Lung (tissue), 12 donors: ENCODE results near the gene RCOR2. TPM values are rescaled to one million over a fixed set of nuclear protein-coding genes. Genes with fewer than 3 reads are reported as not detected.
A peak's percentile ranks its signal among the peaks of the same experiment; 100 is the strongest.

Experiments
- ATAC-seq: fragments of 200-7000 bp; cut with Tn5 transposase; one replicate; pipeline ENCODE4 v1.9.1; 2020; ENCODE audit warnings: moderate number of reproducible peaks; ENCODE audit not compliant: insufficient read depth, low FRiP score
- DNase-seq, 3 donors: peaks; one replicate each; pipeline ENCODE4 v3.0.0-alpha.2; 2013 to 2017
- H3K27ac ChIP-seq, 2 donors: one replicate each; pipeline ENCODE4 v1.5.1; 2013; ENCODE audit warnings: mild to moderate bottlenecking in 2 of 2, moderate library complexity in 2 of 2, control low read depth in 1 of 2, inconsistent platforms in 1 of 2, low read depth in 1 of 2, low read length in 1 of 2
- H3K27me3 ChIP-seq, 3 donors: one replicate each; pipeline ENCODE4 v1.5.1; 2013; ENCODE audit warnings: low read length in 2 of 3; ENCODE audit not compliant: control insufficient read depth in 3 of 3, insufficient read depth in 3 of 3
- H3K36me3 ChIP-seq, 4 donors: one replicate each; pipeline ENCODE4 v1.5.1; 2013; ENCODE audit warnings: low read length in 4 of 4, mild to moderate bottlenecking in 1 of 4, moderate library complexity in 1 of 4; ENCODE audit not compliant: control insufficient read depth in 4 of 4, insufficient read depth in 4 of 4
- H3K4me1 ChIP-seq, 5 donors: one replicate each; pipeline ENCODE4 v1.5.1; 2013; ENCODE audit warnings: low read length in 5 of 5, mild to moderate bottlenecking in 2 of 5, moderate library complexity in 1 of 5; ENCODE audit not compliant: control insufficient read depth in 5 of 5, insufficient read depth in 5 of 5
- H3K4me3 ChIP-seq: one replicate; pipeline ENCODE4 v1.5.1; 2013; ENCODE audit warnings: mild to moderate bottlenecking, control low read depth, moderate library complexity
- H3K9ac ChIP-seq, 2 donors: one replicate each; pipeline ENCODE4 v1.5.1; 2013; ENCODE audit warnings: low read length in 2 of 2, control low read depth in 1 of 2; ENCODE audit not compliant: insufficient read depth in 1 of 2
- H3K9me3 ChIP-seq, 4 donors: one replicate each; pipeline ENCODE4 v1.5.1; 2013; ENCODE audit warnings: low read length in 3 of 4, mild to moderate bottlenecking in 1 of 4, moderate library complexity in 1 of 4; ENCODE audit not compliant: control insufficient read depth in 4 of 4, insufficient read depth in 3 of 4
- CTCF ChIP-seq: IDR thresholded peaks from 2 replicates; pipeline ENCODE4 v1.5.1; 2012; ENCODE audit warnings: mild to moderate bottlenecking; ENCODE audit errors: control extremely low read depth, extremely low read depth
- WGBS, 2 donors: extraction: QIAGEN DNeasy Blood & Tissue Kit; methylation state at CpG; one replicate each; pipeline ENCODE4 v1.1.7; 2013; 5-methylcytosine and 5-hydroxymethylcytosine counted together
- polyA plus RNA-seq, 2 donors: library from polyadenylated mRNA; stranded (reverse); fragments of 200-250 nt; gene quantifications; one replicate each; pipeline ENCODE4 v1.2.1, GENCODE V29; 2013
- total RNA-seq, 2 donors: library from RNA; depleted of rRNA in 1 of 2; stranded (reverse); fragments of >200 nt in 1 of 2; gene quantifications; one replicate each; pipeline ENCODE4 v1.2.1, GENCODE V29; 2014 to 2021
- donor health status: control.
- donor health status: control.
- donor health status: Bipolar disorder and iron deficiency.
- donor health status: healthy.
- donor health status: DM: yes; HTN: yes; CAD: no.

The RCOR2 gene
- total and polyA plus RNA-seq, 4 donors = 0.16 to 1.6 (median 0.87) TPM

- no peaks in the 10 kb centered on the region for H3K9me3 ChIP-seq
- no peak overlapping the region for H3K27ac ChIP-seq
- no peak overlapping the region for H3K4me3 ChIP-seq
- WGBS, 2 donors = 90 to 93% methylated on average over 7 of the region's 7 CpGs
- ATAC-seq = no peak
- H3K4me1 ChIP-seq = peaks cover 0 to 40% (median 16%) of the 10 kb centered on the region in 5 donors
- DNase-seq = no peak
- no peaks in the 10 kb centered on the region for H3K27me3 ChIP-seq
- TF ChIP-seq CTCF = no peak
- H3K9ac ChIP-seq = no peak overlapping the region
- peaks cover 0 to 30% (median 7%) of the 10 kb centered on the region in 4 donors for H3K36me3 ChIP-seq
These were observed 4.3 kb downstream of the RCOR2 start for GRCh38 chr11:63912678-63913077.

DNA sequence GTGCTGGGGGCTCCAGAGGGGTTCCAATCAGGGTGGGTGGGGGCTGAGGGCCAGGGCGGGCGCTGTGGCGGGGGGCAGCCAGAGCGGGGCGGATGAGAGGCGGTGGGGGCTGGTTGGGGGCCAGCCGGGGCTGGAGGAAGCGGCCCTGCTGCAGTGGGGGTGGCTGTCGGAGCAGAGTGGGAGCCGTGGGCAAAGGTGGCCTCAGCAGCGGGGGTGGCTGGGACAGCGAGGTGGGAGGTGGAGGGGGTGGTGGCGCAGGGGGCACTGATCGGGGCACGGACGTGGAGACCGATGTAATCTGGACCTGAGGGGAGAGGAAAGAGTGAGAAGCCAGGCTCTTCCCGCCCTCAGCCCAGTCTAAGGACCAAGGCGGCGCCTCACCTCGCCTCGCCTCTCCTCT lies 5.1 kb downstream of the RCOR2 start:
- TF ChIP-seq CTCF = no peak

DNA sequence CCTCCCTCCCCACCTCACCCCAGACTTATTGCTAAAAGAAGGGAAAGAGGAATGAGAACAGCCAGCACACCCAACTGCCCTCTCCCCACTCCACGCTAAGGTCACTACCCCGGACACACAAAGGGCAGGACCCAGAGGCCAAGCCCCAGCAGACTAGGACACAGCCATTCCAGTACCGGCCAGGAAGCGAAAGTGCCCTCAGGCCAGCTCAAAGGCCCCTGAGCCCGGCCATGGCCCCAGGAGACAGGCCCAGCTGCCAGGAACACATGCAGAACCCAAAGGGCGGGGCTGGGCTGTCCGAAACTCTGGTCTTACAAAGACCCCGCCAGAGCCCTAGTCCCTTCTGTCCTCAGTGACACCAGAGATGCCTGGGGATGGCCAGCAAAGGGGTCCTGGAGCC lies 5.5 kb downstream of the RCOR2 start:
- peaks cover 0 to 43% (median 11%) of the 10 kb centered on the region in 5 donors for H3K4me1 ChIP-seq
- WGBS, 2 donors = 87 to 92% methylated on average over 8 of the region's 8 CpGs
- TF ChIP-seq CTCF = no peak
- H3K9me3 ChIP-seq = no peaks in the 10 kb centered on the region
- no peak overlapping the region for H3K27ac ChIP-seq
- H3K36me3 ChIP-seq = peaks cover 0 to 39% (median 13%) of the 10 kb centered on the region in 4 donors
- DNase-seq (no peak), ATAC-seq (no peak)
- H3K9ac ChIP-seq = no peak overlapping the region
- no peak overlapping the region for H3K4me3 ChIP-seq
- H3K27me3 ChIP-seq = no peaks in the 10 kb centered on the region

More for the DNA sequence above, 5.1 kb downstream of the RCOR2 start:
- ATAC-seq (no peak), DNase-seq (no peak)
- no peaks in the 10 kb centered on the region for H3K27me3 ChIP-seq
- WGBS, 2 donors = 94 to 95% methylated on average over 19 to 22 of the region's 22 CpGs
- H3K4me1 ChIP-seq = peaks cover 0 to 41% (median 14%) of the 10 kb centered on the region in 5 donors
- no peak overlapping the region for H3K9ac ChIP-seq
- H3K36me3 ChIP-seq = peaks cover 0 to 38% (median 11%) of the 10 kb centered on the region in 4 donors
- no peak overlapping the region for H3K4me3 ChIP-seq
- H3K9me3 ChIP-seq = no peaks in the 10 kb centered on the region
- H3K27ac ChIP-seq = no peak overlapping the region

DNA sequence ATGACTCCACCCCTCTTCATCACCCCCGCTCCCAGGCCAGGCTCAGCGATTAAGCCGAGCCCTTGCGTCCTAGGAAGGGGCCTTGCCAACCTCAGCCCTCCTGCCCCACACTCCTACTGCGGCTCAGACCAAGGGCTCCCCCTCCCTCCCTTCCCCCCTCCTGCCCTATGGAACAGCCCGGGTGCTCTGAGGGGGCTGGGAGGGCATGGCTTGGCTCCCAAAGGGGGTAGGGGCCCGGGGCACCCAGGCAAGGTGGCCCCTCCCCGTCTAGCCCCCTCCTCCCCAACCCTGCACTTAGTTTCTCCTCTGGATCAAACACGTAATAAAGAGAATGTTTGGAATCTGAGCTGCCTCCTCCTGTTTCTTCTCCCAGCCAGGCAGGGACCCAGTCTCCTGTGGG lies 6.3 kb downstream of the RCOR2 start:
- Histone ChIP-seq H3K27ac (peak overlapping the region in 1 of 2 donors; percentile 9), H3K9ac (no peak overlapping the region), H3K4me1 (peaks cover 0 to 39% (median 10%) of the 10 kb centered on the region in 5 donors), H3K36me3 (peaks cover 0 to 42% (median 14%) of the 10 kb centered on the region in 4 donors), H3K4me3 (no peak overlapping the region), H3K9me3 (no peaks in the 10 kb centered on the region), H3K27me3 (no peaks in the 10 kb centered on the region)
- no peak for DNase-seq
- no peak for ATAC-seq
- 78 to 84% methylated on average over 7 to 9 of the region's 9 CpGs for WGBS, 2 donors
- TF ChIP-seq CTCF = no peak
